ENCODE results near the gene HSPB7.

GRCh38 chr1:16046842-16047241 is 29.0 kb upstream of the HSPB7 start:
- no peak for TF ChIP-seq CTCF (IDR thresholded peaks at IDR 0.05)
- TF ChIP-seq POLR2A (IDR thresholded peaks at IDR 0.05): no peak
- no peak for TF ChIP-seq POLR2AphosphoS5 (IDR thresholded peaks at IDR 0.05)
- TF ChIP-seq EP300 (IDR thresholded peaks at IDR 0.05): no peak
